ENCODE results near the gene SFT2D2. TPM values are rescaled to one million over a fixed set of nuclear protein-coding genes. Genes with fewer than 3 reads are reported as not detected.

SFT2D2 gene
- total RNA-seq, 3 donors from 2014 or later = 62.0 to 87.0 (median 70.6) TPM

- ATAC-seq = no peak
Measured at GRCh38 chr1:168243636-168244212, 17.9 kb downstream of the SFT2D2 start.

GRCh38 chr1:168245042-168245441 lies 19.2 kb downstream of the SFT2D2 start:
- ATAC-seq = no peak

More at GRCh38 chr1:168243636-168244212, 17.9 kb downstream of the SFT2D2 start:
- intact Hi-C loops (cut with DNase I, micrococcal nuclease) = no loop called here
- no peak for DNase-seq
- H3K4me3 ChIP-seq = no peak overlapping the region
- peaks cover 3% of the 10 kb centered on the region for H3K36me3 ChIP-seq (ENCODE audit: low read depth)
- no peak for TF ChIP-seq CTCF (IDR thresholded peaks at IDR 0.05)
- no peaks in the 10 kb centered on the region for H3K9me3 ChIP-seq
- peaks cover 3% of the 10 kb centered on the region for H3K4me1 ChIP-seq (ENCODE audit: low read depth)

GRCh38 chr1:168246506-168246905 lies 20.7 kb downstream of the SFT2D2 start:
- ATAC-seq (no peak), DNase-seq (no peak)
- Histone ChIP-seq H3K36me3 (ENCODE audit: low read depth) (peaks cover 3% of the 10 kb centered on the region), H3K4me3 (no peak overlapping the region), H3K4me1 (ENCODE audit: low read depth) (peaks cover 3% of the 10 kb centered on the region), H3K9me3 (no peaks in the 10 kb centered on the region)
- no peak for TF ChIP-seq CTCF (IDR thresholded peaks at IDR 0.05)
- intact Hi-C loops (cut with DNase I, micrococcal nuclease) = no loop called here

More at GRCh38 chr1:168245042-168245441, 19.2 kb downstream of the SFT2D2 start:
- intact Hi-C loops (cut with DNase I, micrococcal nuclease) = no loop called here
- Histone ChIP-seq H3K36me3 (ENCODE audit: low read depth) (peaks cover 3% of the 10 kb centered on the region), H3K9me3 (no peaks in the 10 kb centered on the region), H3K4me3 (no peak overlapping the region), H3K4me1 (ENCODE audit: low read depth) (peaks cover 3% of the 10 kb centered on the region)
- DNase-seq = no peak
- no peak for TF ChIP-seq CTCF (IDR thresholded peaks at IDR 0.05)

- ATAC-seq (no peak), DNase-seq (no peak)
- no peaks in the 10 kb centered on the region for H3K4me1 ChIP-seq (ENCODE audit: low read depth)
- no peak overlapping the region for H3K4me3 ChIP-seq
- no peak for TF ChIP-seq CTCF (IDR thresholded peaks at IDR 0.05)
- peaks cover 16% of the 10 kb centered on the region for H3K9me3 ChIP-seq
- intact Hi-C loops (cut with DNase I, micrococcal nuclease) = no loop called here
- H3K36me3 ChIP-seq (ENCODE audit: low read depth) = no peaks in the 10 kb centered on the region
Measured at GRCh38 chr1:168252204-168252733, 26.5 kb downstream of the SFT2D2 start.

- intact Hi-C loops (cut with DNase I, micrococcal nuclease) = no loop called here
- no peak for TF ChIP-seq CTCF (IDR thresholded peaks at IDR 0.05)
- H3K9me3 ChIP-seq = peaks cover 16% of the 10 kb centered on the region
- no peak for ATAC-seq
- H3K36me3 ChIP-seq (ENCODE audit: low read depth) = no peaks in the 10 kb centered on the region
- no peak overlapping the region for H3K4me3 ChIP-seq
- no peak for DNase-seq
- H3K4me1 ChIP-seq (ENCODE audit: low read depth) = no peaks in the 10 kb centered on the region
Measured at GRCh38 chr1:168256164-168256563, 30.4 kb downstream of the SFT2D2 start.

All from mucosa of descending colon (tissue), 3 donors.